22Rv1 (cell line): Measurements from ENCODE around the gene RNF150.

Experiments
- ZFX ChIP-seq: fragments of 450-650 bp; IDR thresholded peaks from 2 replicates; pipeline ENCODE4 v1.6.1; 2017; ENCODE audit warnings: antibody characterized with exemption, borderline replicate concordance
- TF ChIP-seq, protein P1 (sequence below): fragments of 450-650 bp; IDR thresholded peaks from 2 replicates; pipeline ENCODE4 v1.5.1; 2017; ENCODE audit warnings: mild to moderate bottlenecking

DNA sequence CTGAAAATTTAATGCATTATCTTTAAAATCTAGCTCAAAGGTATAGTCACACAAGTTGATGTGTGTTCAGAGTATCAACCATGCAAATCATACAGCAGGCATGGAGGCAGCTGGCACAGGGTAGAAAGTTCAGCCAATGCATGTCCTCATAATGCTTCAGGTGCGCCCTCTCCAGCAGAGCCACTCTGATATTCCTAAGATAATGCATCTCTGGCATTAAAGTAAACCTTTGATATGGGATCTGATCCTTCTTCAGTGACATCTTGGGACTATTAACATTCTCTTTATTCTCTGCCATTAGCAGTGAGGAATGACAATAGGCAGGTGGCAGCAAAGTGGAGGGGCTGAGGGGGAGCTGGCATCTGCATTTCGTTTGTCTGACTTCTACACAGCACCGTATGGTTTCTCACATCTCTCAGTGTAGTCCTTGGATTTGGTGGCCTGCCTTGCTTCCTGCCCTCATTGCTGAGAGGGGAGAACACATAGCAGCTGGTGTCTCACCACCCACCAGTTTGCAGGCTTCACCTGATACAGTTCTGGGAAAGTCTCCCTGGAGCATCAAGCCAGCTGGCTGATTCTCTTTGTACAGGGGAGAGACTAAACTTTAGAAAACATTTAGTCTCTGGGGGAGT is 208.4 kb downstream of the RNF150 start:
- TF ChIP-seq, protein P1, sequence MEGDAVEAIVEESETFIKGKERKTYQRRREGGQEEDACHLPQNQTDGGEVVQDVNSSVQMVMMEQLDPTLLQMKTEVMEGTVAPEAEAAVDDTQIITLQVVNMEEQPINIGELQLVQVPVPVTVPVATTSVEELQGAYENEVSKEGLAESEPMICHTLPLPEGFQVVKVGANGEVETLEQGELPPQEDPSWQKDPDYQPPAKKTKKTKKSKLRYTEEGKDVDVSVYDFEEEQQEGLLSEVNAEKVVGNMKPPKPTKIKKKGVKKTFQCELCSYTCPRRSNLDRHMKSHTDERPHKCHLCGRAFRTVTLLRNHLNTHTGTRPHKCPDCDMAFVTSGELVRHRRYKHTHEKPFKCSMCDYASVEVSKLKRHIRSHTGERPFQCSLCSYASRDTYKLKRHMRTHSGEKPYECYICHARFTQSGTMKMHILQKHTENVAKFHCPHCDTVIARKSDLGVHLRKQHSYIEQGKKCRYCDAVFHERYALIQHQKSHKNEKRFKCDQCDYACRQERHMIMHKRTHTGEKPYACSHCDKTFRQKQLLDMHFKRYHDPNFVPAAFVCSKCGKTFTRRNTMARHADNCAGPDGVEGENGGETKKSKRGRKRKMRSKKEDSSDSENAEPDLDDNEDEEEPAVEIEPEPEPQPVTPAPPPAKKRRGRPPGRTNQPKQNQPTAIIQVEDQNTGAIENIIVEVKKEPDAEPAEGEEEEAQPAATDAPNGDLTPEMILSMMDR, result no peak
- TF ChIP-seq ZFX, result no peak
